GM18499 (cell line): ENCODE results near the gene ZFYVE26.

Source experiments
- ATAC-seq: cut with Tn5 transposase; IDR thresholded peaks from one replicate; pipeline ENCODE4 v1.9.1; 2021; ENCODE audit warnings: moderate number of reproducible peaks; ENCODE audit not compliant: insufficient read depth, unreplicated experiment

Gene ZFYVE26

DNA sequence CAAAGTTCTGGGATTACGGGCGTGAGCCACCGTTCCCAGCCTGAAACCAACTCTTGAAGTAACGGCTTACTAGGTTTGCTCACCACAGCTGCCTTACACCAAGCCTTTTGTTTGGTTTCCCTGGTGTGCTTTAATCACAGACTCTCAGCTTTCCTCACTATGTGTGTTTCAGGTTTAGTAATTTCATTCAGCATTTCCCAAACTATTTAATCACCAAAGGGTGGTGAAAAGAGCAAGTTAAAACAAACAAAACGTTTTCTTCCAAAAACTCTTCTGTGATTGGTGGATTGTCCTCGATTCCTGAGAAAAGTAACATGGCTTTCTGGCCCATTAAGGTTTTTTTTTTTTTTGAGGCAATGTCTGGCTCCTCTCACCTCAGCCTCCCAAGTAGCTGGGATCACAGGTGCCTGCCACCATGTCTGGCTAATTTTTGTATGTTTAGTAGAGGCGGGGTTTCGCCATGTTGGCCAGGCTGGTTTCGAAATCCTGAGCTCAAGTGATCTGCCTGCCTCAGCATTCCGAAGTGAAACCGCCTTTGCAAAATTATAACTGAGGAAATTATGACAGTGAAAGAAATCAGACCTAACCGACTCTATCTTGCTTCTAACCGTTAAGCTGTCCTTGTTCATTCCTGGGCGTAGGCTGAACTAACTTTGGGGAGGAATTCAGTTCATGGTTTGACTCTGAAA is 1.5 kb upstream of the ZFYVE26 start:
- ATAC-seq, result no peak

- no peak for ATAC-seq
These were observed 691 bp downstream of the ZFYVE26 start for GRCh38 chr14:67815573-67816225.

GRCh38 chr14:67814821-67815220 is 1.6 kb downstream of the ZFYVE26 start:
- ATAC-seq, result no peak

DNA sequence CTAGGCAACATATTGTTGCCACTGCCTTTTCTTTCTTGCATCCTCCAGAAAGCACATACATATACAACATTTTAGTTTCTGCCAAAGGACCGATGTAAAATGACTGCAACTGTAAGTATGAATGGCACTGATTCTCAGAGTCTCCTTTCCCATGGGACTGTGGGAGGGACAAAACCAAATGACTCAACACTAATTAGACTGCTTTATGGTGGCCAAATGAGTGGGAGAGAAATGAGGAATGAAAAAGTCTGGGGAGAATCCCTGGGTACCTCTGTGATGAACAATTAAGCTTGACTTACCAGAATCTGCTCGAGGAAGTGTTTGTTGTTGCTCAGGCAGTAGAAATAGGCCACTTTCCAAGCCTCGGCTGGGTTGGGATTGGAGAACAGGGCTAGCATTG is 10.1 kb downstream of the ZFYVE26 start:
- no peak for ATAC-seq

- ATAC-seq, result no peak
These were observed 15.6 kb downstream of the ZFYVE26 start for GRCh38 chr14:67800743-67801142.

DNA sequence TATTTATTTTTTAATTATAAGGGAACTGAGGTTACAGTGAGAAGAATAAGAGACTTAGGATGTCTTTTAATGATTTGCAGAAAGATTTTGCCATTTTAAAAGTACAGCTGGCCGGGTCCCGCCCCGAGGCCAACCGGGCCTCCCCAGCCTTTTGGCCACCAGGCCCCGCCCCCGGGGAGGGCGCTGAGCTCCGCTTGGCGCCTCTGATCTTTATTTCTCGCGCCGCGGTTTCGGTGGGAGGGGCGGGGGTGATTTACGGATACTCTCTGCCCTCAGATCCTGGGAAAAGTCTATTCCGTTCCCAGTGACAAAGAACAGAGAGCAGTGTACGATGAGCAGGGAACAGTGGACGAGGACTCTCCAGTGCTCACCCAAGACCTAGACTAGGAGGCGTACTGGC is 17.7 kb downstream of the ZFYVE26 start:
- no peak for ATAC-seq

- ATAC-seq, result no peak
These were observed 28.7 kb downstream of the ZFYVE26 start for GRCh38 chr14:67787673-67788072.

DNA sequence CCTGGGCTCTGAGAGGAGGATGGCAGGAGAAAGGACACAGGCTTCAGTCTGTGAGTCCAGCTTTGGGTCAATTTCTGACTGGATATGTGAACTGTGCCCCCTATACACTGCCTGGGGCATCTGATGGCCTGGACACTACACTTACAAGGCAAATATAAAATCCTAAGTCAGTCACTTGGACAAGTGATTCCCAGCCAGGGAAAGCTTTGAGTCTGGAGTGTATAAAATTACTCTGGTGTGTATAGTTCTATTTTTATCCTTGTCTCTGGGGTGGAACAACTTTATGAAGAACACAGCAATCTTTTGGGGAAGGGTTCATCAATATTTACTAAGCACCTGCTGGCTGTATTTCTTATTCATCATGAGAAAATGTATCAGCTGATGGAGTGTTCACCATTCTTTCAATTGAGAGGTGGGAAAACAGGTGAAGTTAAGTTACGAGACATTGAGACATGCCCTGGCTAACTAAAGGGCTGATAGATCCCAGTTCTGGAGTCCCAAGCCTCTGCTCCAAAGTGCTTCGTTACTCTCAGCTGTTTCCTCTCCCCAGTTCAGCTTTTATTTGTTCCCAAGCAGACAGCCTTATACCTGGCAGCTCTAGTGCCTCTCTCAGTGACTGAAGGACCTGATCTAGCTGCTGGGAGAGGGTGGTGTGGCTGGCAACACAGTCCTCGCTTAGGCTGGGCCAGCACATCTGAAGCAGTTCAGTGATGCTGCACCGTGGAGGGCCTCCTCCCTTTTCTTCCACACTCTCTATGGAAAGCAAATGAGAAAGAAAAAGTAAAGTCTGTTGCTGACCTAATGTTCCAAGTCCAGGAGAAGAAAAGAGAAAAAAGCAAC is 30.9 kb downstream of the ZFYVE26 start:
- no peak for ATAC-seq

DNA sequence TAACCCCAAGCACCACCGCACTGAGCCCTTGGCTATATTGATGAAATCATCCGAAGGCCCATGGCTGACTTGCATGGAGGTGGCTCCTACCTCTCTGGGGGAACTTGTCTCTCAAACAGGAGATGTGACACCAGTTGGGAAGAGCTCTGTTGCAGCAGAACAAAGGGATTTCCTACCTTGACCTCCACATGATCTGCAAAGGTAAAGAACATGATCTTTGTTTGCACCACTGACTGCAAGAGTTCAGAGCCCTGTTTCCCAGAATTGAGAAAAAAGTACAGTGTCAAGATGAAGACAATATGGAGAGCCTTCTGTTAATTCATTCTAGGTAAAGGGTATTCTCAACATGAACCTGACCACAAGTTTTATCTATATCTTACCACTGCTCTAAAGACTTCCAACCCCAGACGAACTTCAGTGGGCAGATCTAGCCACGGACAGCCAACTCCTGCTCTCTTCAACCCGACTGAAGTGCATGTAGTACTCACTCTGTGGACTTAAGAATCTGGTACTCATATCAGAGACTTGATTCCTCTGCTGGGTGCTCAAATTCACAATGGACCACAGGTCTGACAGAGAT is 32.1 kb downstream of the ZFYVE26 start:
- ATAC-seq, result no peak

DNA sequence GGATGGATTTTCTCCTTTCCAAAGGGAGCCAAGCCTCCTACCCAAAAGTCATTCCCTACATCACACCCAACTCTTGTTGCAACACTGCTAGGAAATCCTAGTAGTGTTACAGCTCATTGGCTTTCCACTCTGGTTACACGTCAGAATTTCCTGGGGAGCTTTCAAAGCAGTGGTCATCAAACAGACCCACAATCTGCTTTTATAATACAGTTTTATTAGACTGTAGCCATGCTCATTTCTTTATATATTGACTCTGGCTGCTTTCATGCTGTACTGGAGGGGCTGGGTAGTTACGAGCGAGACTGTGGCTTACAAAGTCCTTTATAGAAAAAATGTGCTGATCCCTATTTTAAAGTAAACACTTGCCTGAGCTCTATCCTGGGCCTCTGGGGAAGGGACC is 34.3 kb downstream of the ZFYVE26 start:
- no peak for ATAC-seq

- no peak for ATAC-seq
These were observed 37.6 kb downstream of the ZFYVE26 start for GRCh38 chr14:67778792-67779191.

DNA sequence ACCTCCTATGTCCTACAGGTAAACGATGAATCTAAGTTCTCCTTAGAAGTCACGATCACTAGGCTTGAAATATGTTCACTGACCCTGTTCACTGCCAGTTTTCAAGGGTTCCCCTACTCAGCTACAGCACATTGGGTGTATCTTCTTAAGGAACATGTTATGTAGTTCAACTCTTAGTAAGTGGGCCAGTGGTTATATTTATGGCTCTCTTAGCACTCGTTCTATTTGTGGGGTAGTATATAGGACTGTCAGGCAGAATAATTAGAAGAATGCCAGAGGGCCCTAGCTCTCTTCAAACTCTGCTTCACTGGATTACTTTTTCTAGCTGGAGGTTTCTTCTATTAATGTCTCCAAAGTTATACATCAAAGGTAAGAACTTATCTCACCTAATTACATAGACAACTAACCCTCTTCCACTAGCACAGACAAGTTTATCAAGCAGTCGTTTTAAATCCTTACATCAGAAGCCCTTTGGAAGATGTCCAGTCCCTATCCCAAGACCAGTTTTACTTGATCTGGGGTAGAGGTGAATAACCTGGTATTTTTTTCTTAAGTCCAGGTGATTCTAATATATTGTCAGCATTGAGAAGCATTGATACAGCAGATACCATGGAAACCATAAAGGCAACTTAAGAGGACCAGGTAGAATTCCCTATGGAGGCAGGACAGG is 39.6 kb downstream of the ZFYVE26 start:
- no peak for ATAC-seq

DNA sequence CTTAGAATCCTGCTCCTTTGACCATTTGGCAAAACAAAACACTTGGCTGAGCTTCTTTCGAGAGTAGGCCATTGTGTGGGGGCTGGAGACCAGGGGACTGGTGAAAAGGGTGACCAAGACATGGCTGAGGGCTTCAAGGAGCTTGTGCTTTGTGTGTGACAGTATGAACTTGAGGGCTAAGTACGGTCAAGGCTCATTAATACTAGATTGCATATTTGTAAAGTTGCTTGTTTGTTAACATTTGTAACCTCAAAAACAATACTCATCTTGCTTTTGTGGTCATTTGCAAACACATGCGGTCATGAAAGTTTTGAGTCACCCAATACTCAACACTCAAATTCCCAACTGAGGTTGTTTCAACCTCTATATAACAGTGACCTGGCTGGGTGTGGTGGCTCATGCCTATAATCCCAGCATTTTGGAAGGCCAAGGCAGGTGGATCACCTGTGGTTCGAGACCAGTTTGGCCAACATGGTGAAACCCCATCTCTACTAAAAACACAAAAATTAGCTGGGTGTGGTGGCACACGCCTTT is 42.5 kb downstream of the ZFYVE26 start:
- ATAC-seq, result no peak

- ATAC-seq, result no peak
These were observed 48.2 kb downstream of the ZFYVE26 start for GRCh38 chr14:67768219-67768618.

DNA sequence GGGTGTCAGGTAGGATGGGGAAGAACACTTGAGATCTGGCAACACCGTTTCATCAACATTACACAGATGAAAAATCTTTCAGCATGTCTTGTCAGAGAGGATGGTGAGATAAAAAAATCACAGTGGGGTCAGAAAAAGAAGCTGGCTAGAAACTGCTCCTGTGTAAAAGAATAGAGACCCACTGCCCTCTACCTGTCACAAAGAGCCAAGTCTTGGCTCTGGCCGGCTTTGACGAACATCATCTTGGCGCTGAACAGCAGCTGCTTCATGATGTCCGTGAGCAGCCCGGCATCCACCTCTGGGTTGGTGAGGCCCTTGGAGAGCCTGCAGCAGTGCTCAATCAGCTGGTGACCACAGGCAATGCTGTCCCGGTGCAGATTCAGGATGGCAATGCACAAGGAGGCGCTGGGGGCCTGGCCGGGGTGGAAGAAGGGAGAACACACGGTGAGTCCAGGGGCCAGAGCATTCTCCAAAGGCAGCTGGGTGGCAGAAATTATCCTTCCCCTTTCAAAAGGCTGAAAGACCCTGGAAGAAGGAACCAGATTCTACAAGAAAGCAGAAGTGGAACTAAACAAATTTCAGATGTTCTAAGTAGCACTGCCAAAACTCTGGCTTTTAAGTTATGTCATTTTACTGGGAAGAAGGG is 50.2 kb downstream of the ZFYVE26 start:
- no peak for ATAC-seq

DNA sequence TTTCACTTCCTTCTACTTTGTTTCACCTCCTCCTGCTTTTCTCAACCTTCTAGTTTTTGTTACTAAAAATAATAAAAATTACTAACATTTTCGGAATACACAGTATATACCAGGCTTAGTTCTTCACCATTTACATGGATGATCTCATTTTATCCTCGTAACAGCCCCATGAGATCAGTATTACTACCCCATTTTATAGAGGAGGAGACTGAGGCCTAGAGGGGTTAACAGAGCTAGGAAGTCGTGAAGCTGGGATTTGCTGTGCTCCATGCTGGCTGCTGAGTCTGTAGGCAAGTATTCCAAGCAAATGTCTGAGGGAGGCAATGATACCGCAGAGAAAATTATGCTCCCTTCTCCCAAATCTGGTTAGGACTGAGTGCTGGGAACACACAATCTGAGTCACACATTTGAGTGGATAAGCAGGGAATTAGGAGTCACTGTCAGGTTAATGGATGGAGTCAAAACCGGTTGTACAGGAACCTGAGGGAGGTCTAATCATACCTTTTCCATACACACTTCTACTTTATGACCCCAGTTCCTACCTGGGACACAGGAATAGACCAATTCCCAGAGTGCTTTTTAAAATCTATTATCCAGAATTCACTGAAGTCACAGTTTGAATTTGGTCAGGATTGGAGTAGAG is 51.1 kb downstream of the ZFYVE26 start:
- ATAC-seq, result no peak

DNA sequence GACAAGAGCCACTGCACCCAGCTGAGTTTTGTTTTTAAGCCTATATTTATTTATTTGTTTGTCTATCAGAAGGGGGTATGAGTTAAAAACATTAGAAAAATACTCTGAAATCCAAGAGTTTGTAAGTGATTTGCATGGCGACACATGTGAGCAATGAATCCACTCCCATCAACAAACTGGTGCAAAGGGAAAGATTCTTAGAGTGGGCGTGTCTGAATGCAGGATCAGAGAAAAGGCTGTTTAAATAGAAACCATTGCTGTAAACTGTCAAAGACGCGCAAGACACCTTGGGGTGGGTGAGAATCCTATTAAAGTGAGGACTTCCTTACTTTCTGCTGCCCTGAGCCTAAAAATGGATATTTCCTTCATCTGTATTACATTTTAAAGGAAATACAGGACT is 51.9 kb downstream of the ZFYVE26 start:
- no peak for ATAC-seq

DNA sequence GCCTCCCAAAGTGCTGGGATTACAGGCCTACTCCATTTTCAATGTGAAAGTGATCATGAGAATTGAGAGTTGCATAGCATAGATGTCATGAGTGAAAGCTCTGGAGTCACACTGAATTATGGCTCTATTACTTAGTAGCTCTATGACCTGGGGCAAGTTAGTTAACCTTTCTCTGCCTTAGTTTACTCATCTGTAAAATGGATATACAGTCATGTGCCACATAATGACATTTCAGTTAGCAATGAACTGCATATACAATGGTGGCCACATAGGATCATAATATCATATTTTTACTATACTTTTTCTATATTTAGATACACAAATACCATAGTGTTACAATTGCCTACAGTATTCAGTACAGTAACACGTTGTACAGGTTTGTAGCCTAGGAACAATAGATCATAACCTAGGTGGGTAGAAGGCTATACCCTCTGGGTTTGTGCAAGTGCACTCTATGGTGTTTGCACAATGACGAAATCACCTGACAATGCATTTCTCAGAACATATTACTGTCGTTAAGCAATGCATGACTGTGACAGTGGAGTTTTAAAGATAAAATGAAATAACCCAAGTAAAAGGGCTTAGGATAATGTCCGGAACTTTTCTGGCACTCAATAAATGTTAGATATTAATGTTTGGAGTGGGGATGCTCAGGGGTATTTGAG is 53.1 kb downstream of the ZFYVE26 start:
- no peak for ATAC-seq

DNA sequence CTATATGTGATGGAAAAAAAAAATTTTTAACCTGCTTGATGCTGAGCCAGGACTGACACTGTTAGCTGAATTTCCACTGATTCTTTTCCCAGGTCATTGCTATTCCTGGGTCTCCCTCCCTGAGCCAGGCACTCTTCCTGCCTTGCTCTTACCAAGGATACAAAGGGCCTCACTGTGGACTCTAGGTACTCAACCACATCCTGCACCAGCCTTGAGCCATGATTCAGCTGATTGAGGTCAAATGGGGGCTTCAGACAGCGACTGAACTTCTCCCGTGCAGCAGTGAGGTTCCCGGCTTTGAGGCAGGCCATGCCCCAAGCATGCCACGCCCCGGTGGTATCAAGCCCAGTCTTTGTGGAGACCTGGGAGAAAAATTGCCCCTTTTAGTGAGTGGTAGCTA is 54.3 kb downstream of the ZFYVE26 start:
- no peak for ATAC-seq
